Memory B cell (primary cell): Measurements from ENCODE around the gene KIF26B.
A peak's percentile ranks its signal among the peaks of the same experiment; 100 is the strongest.

Source experiments
- ATAC-seq: fragments of 150-1000 bp; cut with Tn5 transposase; 2 replicates; pipeline ENCODE4 v1.10.0; 2021; ENCODE audit warnings: low read depth, mild to moderate bottlenecking, moderate library complexity
- DNase-seq, 2 donors: peaks; one replicate each; pipeline ENCODE4 v3.0.0; 2022; ENCODE audit warnings: low spot score in 2 of 2
- H3K27ac Mint-ChIP-seq: one replicate; pipeline ENCODE4 v1.8.0; 2022; ENCODE audit warnings: mild to moderate bottlenecking, moderate library complexity, mixed read lengths
- H3K27me3 Mint-ChIP-seq: one replicate; pipeline ENCODE4 v1.8.0; 2022; ENCODE audit warnings: mixed read lengths
- H3K36me3 Mint-ChIP-seq: one replicate; pipeline ENCODE4 v1.8.0; 2022; ENCODE audit warnings: mild to moderate bottlenecking, mixed read lengths
- H3K4me1 Mint-ChIP-seq: one replicate; pipeline ENCODE4 v1.8.0; 2022; ENCODE audit warnings: mixed read lengths
- H3K4me3 Mint-ChIP-seq: one replicate; pipeline ENCODE4 v1.8.0; 2022; ENCODE audit warnings: mild to moderate bottlenecking, moderate library complexity, mixed read lengths
- H3K9me3 Mint-ChIP-seq: one replicate; pipeline ENCODE4 v1.8.0; 2022; ENCODE audit warnings: mixed read lengths

Gene KIF26B

DNA sequence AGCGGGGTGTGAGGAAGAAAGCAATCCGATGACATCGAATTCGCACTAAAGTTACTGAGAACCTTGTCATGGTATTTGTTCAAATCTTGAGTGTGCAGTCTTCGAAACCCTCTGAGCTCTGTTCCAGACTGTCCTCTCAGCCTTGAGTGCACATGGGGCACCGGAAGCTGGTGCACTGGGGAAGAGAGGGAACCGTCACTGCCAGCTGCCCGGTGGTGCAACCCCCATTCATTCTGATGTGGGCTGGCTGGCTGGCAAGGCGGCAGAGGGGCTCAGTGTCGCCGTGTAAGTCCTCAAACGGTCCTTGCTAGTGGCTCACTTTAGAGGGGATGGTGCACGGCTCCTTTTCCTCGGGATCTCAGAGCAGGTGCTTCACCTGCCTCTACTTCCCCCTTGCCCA, 137.4 kb downstream of the KIF26B start:
- Mint-ChIP-seq H3K27ac (no peak overlapping the region), H3K4me1 (no peaks in the 10 kb centered on the region), H3K27me3 (peaks cover 5% of the 10 kb centered on the region), H3K4me3 (no peak overlapping the region), H3K36me3 (no peaks in the 10 kb centered on the region), H3K9me3 (no peaks in the 10 kb centered on the region)
- ATAC-seq (no peak), DNase-seq (no peak)

DNA sequence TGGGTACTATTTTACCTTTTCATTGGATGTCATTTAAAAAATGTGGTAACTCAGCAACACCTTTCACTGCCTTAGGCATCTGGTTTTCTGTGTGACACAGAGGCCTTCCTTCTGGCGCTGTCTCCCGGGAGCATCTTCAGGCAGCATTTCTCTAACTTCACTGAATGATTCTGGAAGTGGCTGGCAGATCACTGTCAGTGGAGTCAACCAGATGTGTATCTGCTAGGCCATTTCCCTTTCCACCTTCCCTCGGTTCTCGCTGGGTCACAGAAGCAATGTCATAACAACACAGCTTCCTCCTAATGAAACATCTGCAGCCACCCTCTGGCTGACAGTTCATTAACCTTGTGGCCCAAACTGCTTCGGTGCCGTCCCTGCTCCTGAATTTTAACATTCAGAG, 137.8 kb downstream of the KIF26B start:
- Mint-ChIP-seq H3K27me3 (peaks cover 5% of the 10 kb centered on the region), H3K27ac (no peak overlapping the region), H3K36me3 (no peaks in the 10 kb centered on the region), H3K4me3 (no peak overlapping the region), H3K9me3 (no peaks in the 10 kb centered on the region), H3K4me1 (no peaks in the 10 kb centered on the region)
- DNase-seq (no peak), ATAC-seq (no peak)

GRCh38 chr1:245294020-245294419, 139.2 kb downstream of the KIF26B start:
- Mint-ChIP-seq H3K27me3 (peaks cover 5% of the 10 kb centered on the region), H3K4me3 (no peak overlapping the region), H3K4me1 (no peaks in the 10 kb centered on the region), H3K27ac (no peak overlapping the region), H3K36me3 (no peaks in the 10 kb centered on the region), H3K9me3 (no peaks in the 10 kb centered on the region)
- ATAC-seq (no peak), DNase-seq (no peak)

- Mint-ChIP-seq H3K9me3 (no peaks in the 10 kb centered on the region), H3K4me3 (no peak overlapping the region), H3K27ac (no peak overlapping the region), H3K4me1 (no peaks in the 10 kb centered on the region), H3K36me3 (no peaks in the 10 kb centered on the region), H3K27me3 (peaks cover 1% of the 10 kb centered on the region)
- ATAC-seq (no peak), DNase-seq (no peak)
Measured at GRCh38 chr1:245298781-245299180, 144.0 kb downstream of the KIF26B start.

DNA sequence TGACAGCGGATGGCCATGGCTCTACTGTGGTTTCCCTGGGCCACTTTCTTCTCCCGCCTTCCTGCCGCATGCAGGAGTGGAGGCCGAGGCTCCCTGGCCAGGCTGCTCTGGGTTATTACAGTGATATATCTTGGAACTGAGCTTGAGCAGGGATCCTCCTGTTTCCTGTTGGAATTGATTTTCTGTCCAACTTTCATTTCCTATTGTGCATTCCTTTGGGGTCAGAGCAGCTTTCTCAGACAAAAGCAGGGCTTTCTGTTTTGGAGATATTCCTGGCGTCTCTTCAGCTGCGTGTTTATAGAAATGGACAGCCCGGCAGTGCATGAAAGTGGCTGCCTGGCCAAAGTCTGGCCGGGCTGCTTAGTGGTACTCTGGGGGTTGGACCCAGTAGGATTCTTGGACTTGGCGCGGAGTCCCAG, 146.4 kb downstream of the KIF26B start:
- Mint-ChIP-seq H3K36me3 (no peaks in the 10 kb centered on the region), H3K4me1 (no peaks in the 10 kb centered on the region), H3K27me3 (peaks cover 1% of the 10 kb centered on the region), H3K27ac (no peak overlapping the region), H3K4me3 (no peak overlapping the region), H3K9me3 (no peaks in the 10 kb centered on the region)
- no peak for DNase-seq
- ATAC-seq = no peak

- ATAC-seq = no peak
- no peaks in the 10 kb centered on the region for H3K9me3 Mint-ChIP-seq
- peaks cover 1% of the 10 kb centered on the region for H3K27me3 Mint-ChIP-seq
- H3K4me3 Mint-ChIP-seq = no peak overlapping the region
- no peaks in the 10 kb centered on the region for H3K4me1 Mint-ChIP-seq
- DNase-seq = no peak
- no peak overlapping the region for H3K27ac Mint-ChIP-seq
- no peaks in the 10 kb centered on the region for H3K36me3 Mint-ChIP-seq
Measured at GRCh38 chr1:245301921-245302320, 147.1 kb downstream of the KIF26B start.

DNA sequence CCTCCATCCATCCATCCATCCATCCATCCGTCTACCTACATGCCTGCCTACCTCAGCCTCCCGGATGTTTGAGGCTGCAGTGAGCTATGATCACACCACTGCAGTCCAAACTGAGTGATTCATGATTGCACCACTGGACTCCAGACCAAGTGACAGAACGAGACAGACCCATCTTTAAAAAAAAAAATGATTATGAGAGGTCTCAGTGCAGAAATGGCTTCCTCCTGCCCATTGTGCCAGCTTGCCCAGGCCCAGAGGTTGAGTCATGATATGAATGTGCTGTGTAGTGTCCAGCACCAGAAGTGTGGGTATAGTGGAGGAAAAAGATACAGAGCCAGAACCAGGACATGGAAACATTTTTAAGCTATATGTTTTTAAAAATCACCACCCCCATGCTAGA, 149.9 kb downstream of the KIF26B start:
- Mint-ChIP-seq H3K27ac (no peak overlapping the region), H3K4me1 (no peaks in the 10 kb centered on the region), H3K4me3 (no peak overlapping the region), H3K9me3 (no peaks in the 10 kb centered on the region), H3K36me3 (no peaks in the 10 kb centered on the region), H3K27me3 (peaks cover 1% of the 10 kb centered on the region)
- no peak for ATAC-seq
- DNase-seq = no peak

GRCh38 chr1:245306020-245306419, 151.2 kb downstream of the KIF26B start:
- no peak for DNase-seq
- Mint-ChIP-seq H3K27me3 (peaks cover 1% of the 10 kb centered on the region), H3K36me3 (no peaks in the 10 kb centered on the region), H3K27ac (no peak overlapping the region), H3K4me1 (peaks cover 8% of the 10 kb centered on the region), H3K9me3 (no peaks in the 10 kb centered on the region), H3K4me3 (no peak overlapping the region)
- ATAC-seq = no peak

- H3K27me3 Mint-ChIP-seq = no peaks in the 10 kb centered on the region
- H3K4me1 Mint-ChIP-seq = peaks cover 11% of the 10 kb centered on the region
- H3K27ac Mint-ChIP-seq = no peak overlapping the region
- ATAC-seq = no peak
- H3K4me3 Mint-ChIP-seq = no peak overlapping the region
- no peaks in the 10 kb centered on the region for H3K9me3 Mint-ChIP-seq
- no peak for DNase-seq
- H3K36me3 Mint-ChIP-seq = no peaks in the 10 kb centered on the region
Measured at GRCh38 chr1:245306628-245307410, 152.0 kb downstream of the KIF26B start.

DNA sequence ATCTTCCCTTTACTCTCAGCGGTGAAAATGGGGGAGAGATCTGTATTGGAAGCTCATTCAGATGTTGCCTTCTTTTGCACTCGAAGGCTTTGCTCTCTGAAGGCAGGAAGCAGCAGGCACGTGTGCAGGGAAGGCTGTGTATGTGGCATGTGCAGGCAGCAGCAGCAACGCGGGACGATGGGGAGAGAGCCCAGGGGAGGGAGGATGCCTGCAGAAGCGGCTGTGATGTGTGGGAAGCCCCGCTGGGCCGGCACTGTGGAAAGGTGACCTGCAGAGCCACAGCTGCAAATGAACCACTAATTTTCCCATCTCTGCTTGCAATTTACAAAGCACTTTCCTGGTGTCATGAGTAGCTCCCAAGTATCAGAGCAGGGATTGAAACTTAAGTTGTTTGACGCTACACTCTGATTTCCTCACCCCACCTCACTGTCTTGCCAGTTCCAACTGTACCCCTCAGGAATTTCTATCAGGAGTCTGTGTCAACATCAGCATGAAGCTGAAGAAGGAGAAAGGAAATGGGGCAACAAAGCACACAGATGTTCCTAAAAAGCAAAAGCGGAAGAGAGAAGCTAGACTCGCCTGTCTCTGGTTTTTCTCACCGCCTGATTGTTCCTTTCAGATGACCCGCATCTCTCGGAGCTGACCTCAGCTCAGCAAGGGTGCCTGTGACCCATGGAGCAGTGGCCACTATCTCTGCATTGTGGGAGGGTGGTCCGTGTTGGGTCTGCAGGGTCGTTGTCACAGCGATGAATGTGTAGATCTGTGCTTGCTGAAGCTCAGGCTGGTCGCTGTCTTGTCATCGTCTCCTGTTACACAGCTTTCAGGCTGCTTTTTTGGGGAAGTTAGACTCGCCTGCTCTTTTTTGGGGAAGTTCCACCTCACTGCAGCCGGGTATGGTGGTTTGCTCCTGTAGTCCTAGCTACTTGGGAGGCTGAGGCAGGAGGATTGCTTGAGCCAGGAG, 156.1 kb downstream of the KIF26B start:
- H3K27ac Mint-ChIP-seq = peak overlapping the region; percentile 32
- no peaks in the 10 kb centered on the region for H3K9me3 Mint-ChIP-seq
- no peak for DNase-seq
- H3K27me3 Mint-ChIP-seq = no peaks in the 10 kb centered on the region
- peak overlapping the region; percentile 67 for H3K4me3 Mint-ChIP-seq
- peak; percentile 69 for ATAC-seq
- no peaks in the 10 kb centered on the region for H3K36me3 Mint-ChIP-seq
- peaks cover 11% of the 10 kb centered on the region for H3K4me1 Mint-ChIP-seq

GRCh38 chr1:245311887-245312536, 157.2 kb downstream of the KIF26B start:
- H3K27me3 Mint-ChIP-seq = no peaks in the 10 kb centered on the region
- H3K9me3 Mint-ChIP-seq = no peaks in the 10 kb centered on the region
- no peak overlapping the region for H3K4me3 Mint-ChIP-seq
- peaks cover 11% of the 10 kb centered on the region for H3K4me1 Mint-ChIP-seq
- ATAC-seq (no peak), DNase-seq (no peak)
- H3K27ac Mint-ChIP-seq = no peak overlapping the region
- H3K36me3 Mint-ChIP-seq = no peaks in the 10 kb centered on the region

DNA sequence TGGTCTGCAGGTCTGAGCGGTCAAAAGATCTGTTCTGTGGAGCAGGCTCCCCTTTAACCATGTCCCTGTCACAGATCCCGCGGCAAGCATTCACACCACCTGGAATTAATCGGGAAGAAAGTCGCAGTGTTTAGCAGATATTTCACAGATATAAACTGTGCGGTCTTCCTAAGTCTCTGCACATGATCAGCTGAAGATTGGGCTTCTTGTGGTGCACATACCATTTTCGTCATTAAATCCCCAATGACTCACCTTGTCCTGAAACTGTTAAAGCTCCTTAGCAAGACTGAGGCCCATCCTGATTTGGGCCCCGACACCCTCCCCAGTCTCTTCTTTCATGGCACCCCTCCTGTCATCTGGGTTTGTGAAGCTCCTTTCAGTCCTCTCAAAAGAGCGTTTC, 158.8 kb downstream of the KIF26B start:
- no peaks in the 10 kb centered on the region for H3K27me3 Mint-ChIP-seq
- no peak for DNase-seq
- H3K36me3 Mint-ChIP-seq = no peaks in the 10 kb centered on the region
- H3K4me3 Mint-ChIP-seq = no peak overlapping the region
- no peak for ATAC-seq
- peaks cover 11% of the 10 kb centered on the region for H3K4me1 Mint-ChIP-seq
- H3K9me3 Mint-ChIP-seq = no peaks in the 10 kb centered on the region
- no peak overlapping the region for H3K27ac Mint-ChIP-seq

- no peaks in the 10 kb centered on the region for H3K36me3 Mint-ChIP-seq
- ATAC-seq (no peak), DNase-seq (no peak)
- H3K27me3 Mint-ChIP-seq = peaks cover 2% of the 10 kb centered on the region
- no peak overlapping the region for H3K27ac Mint-ChIP-seq
- no peaks in the 10 kb centered on the region for H3K4me1 Mint-ChIP-seq
- H3K9me3 Mint-ChIP-seq = no peaks in the 10 kb centered on the region
- no peak overlapping the region for H3K4me3 Mint-ChIP-seq
Measured at GRCh38 chr1:245316784-245317183, 162.0 kb downstream of the KIF26B start.

GRCh38 chr1:245317217-245317616, 162.4 kb downstream of the KIF26B start:
- Mint-ChIP-seq H3K9me3 (no peaks in the 10 kb centered on the region), H3K4me3 (no peak overlapping the region), H3K27me3 (peaks cover 2% of the 10 kb centered on the region), H3K27ac (no peak overlapping the region), H3K36me3 (no peaks in the 10 kb centered on the region), H3K4me1 (no peaks in the 10 kb centered on the region)
- no peak for DNase-seq
- no peak for ATAC-seq
